ENCODE results near the gene FILIP1L.
"Not testable (repeated sequence)": the region's sequence is repeated elsewhere in the genome, so short reads cannot be mapped to it uniquely, and the experiment has no call there.

Gene FILIP1L

DNA sequence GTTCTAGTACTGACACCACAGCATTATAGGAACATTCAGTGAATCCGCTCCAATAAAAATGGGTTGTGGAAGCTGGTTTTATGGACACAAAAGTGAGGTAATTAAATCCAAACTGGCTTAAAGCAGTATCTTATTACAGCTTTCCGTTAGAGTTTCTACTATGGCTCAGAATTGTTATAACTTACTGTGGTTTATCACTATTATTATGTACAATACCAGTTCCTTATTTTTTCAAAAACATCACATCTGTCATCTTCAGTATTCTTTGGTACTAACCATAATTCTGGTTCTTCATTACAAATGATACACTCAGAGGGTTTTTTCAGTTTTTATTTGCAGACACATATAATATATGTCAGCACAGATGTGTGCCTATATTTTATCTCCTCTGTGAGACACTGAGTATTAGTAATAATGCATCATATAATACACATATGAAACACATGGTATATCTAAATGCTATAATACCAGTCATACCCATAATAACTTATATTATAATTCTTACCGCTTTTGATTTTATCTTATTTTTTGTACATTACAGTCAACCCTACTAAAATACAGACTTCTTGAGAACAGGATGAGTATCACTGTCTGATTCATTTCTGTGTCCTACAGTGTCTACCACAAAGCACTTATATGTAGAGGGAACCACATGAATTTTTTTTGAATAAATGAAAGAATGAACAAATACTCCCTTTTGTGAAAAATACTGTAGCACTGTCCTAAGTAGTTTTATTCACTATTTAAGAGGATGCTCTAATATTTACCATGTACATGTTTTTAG, 257.7 kb downstream of the FILIP1L start:
- DNase-seq = no peak

DNA sequence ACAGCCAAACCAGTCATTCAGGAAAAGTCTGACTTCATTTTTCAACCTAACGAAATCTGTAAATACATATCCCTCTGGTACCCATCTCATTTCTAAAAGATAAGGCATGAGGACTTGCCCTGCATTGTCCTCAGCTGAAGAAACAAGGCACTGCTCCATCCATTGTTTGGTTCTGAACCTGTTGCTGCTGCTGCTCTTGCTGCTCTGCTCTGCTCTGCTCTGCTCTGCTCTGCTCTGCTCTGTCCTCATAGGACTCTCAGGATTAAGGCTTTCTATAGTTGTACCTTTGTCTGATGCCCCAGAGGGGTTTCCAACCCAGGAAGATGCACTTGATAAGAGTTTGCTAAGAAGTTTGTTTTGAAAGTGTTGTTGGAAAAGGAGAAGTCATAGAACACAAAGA, 258.4 kb downstream of the FILIP1L start:
- DNase-seq = no peak

DNA sequence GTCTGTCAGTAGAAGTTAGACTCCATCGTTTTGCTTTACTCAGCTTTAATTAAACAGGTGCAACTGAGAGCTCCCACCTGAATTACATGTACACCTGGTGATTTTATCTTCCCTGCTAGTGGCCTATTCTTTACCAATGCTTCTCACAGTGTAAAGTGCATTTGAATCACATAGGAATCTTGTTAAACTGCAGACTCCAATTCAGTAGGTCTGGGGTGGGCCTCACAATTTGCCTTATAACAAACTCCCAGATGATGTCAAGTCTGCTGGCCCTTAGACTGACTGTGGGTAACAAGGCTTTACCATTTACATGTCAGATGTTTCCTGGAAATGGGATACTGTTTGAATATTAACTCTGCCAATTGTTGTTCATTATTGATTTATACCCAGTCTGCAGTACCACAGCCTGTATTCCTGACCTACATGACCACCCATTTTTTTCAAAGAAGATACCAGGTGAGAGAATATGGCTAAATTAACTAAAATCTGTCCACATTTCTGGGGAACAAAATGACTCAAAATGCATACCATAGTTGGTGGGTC, 259.5 kb downstream of the FILIP1L start:
- DNase-seq = no peak

DNA sequence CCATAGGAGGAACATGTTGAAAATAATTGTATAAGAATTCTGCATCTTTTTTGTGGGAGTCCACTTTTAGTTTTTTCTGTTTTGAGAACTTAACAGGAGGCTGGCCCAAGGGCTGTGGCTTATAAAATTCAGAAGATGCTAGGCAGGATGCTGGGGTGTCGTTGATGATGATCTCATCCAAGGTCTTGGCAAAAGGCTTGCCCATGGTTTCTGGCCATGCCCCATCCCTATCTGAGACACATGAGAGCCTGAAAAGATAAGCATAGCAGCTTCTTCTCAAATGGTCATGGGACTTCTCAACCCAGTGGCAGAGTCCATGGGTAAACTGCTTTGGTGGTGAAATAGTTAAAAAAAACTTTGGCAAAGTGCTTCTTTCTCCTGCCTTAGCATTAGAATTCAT, 261.4 kb downstream of the FILIP1L start:
- DNase-seq = no peak

DNA sequence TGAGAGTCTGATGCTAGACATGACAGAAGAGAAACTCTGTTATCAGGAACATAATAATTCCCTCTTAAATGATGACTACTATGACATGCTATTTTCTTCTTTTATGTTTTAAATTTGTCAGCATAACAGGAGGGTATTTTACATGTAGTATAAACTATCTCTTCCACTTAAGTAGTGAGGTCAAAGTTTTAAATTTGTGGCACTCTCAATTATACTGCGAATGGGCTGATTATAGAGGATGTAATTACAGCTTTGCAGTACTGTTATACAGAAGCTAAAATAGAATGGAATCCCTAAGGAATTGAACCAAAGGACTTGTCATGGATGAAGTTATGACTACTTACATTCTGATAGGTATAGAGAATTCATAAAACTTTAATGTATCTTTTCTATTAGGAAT, 262.3 kb downstream of the FILIP1L start:
- DNase-seq = no peak

DNA sequence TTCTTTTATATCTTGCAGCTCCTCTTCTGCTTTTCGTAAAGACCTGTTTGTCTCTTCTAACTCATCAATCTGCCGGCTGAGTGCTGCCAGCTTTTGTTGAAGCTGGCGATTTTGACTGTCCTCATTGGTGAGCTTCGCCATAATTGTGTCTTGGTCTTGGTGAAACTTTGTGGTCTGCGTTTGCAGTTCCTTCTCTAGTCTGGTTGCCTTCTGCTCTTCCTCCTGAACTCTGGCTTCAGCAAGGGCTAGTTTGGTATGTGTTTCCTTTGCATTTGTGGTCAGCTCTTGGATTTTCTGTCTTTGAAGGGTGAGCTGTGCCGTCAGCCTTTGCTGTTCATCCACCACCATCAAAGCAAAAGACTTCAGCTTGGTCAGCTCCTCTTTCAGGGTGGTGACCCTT, 263.7 kb downstream of the FILIP1L start:
- DNase-seq = no peak

DNA sequence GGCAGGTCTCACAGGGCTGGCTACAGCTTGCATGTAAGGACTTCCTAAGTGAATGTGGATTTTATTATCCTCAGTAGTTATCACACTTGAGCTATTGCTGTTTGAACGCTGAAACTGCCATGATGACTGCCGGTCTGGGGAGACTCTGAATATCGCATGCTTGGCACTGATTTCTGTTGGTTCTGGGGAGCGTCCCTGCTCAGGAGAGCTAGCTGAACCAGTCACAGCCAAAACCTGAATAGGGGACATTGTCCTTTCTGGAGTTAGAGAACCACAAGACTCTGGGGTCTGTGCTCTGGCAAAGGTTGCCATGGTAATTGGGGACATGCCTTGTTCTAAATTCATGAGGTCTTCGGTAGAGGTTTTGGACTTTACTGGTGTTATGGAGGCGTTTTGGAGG, 265.9 kb downstream of the FILIP1L start:
- no peak for DNase-seq

DNA sequence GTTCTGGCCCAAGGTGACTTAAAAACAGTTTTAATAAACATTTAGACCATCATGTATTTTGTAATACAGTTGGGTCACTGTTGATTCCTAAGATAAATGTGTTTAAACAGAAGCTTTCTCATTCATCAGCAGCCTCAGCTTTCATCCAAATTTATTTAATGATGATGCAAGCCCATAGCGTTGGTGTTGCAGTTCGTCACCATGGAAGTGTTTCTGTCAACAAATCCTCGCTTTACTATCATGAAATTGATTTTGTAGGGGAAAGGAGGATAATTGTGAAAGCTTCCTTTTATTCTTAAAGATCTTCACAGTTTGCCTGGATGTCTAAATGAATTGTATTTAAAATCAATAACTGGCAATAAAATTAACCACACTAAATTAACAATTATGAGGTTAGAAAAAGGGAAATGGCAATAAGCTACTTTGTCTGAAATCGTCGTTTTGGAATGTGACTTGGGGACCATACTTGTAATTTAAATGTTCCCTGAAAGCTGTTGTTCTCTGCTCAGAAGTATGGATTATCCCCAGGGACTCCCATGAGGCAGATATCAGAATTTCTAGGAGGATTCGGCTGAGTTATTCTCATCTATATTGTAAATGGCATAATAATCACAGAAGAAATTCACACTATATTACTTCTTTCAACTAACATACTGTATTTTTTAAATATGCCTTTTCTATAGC, 267.7 kb downstream of the FILIP1L start:
- DNase-seq = no peak

DNA sequence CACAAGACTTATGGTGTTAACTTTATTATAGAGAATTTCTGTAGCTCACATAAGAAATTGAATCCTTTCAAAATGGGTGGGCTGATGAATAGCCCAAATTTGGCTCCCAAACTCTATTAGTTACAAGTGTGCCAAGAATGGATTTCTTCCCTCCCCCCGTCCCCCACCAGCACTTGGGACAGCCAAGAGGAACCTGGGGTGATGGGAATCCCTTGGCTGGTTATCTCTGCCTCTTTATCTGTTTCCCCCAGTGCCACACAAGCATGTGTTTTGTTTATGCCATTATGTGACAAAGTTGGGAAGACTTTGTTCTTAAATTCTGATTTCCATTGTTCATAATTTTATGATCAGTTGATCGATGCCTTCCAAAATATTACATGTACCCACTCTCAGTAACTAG, 268.3 kb downstream of the FILIP1L start:
- DNase-seq = no peak

DNA sequence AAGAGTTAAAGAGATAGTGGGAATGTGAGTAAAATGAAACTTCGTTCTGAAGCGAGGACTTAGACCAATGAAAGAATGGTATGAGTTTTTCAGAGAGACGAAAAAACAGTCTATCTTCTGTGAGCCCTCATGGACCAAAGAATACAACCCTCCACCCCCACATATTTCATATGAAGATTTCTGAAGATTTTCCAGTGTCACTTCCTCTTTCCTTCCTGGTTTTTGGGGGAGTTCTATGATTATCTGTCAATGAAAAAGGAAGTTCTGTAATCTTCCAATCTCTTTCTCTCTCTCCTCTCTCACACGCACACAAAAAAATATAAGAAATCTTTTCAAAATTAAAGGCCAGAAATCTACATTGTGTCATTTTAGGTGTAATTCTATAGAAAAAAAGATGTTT, 269.0 kb downstream of the FILIP1L start:
- DNase-seq = no peak

DNA sequence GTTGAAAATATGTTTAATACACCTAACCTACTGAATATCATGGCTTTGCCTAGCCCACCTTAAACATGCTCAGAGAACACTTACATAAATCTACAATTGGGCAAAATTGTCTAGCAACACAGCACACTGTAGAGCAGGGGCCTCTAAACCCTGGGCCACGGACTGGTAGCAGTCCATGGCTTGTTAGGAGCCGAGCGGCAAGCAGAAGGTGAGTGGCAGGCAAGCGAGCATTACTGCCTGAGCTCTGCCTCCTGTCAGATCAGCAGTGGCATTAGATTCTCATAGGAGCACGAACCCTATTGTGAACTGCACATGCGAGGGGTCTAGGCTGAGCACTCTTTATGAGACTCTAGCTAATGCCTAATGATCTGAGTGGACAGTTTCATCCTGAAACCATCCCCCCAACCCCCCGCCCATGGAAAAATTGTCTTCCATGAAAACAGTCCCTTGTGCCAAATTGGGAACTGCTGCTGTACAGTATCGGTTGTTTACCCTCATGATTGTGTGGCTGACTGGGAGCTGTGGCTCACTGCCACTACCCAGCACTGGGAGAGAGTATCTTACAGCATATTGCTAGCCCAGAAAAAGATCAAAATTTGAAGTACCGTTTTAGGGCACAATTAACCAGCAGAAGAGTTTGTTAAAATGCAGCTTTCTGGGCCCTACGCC, 270.6 kb downstream of the FILIP1L start:
- DNase-seq = no peak

DNA sequence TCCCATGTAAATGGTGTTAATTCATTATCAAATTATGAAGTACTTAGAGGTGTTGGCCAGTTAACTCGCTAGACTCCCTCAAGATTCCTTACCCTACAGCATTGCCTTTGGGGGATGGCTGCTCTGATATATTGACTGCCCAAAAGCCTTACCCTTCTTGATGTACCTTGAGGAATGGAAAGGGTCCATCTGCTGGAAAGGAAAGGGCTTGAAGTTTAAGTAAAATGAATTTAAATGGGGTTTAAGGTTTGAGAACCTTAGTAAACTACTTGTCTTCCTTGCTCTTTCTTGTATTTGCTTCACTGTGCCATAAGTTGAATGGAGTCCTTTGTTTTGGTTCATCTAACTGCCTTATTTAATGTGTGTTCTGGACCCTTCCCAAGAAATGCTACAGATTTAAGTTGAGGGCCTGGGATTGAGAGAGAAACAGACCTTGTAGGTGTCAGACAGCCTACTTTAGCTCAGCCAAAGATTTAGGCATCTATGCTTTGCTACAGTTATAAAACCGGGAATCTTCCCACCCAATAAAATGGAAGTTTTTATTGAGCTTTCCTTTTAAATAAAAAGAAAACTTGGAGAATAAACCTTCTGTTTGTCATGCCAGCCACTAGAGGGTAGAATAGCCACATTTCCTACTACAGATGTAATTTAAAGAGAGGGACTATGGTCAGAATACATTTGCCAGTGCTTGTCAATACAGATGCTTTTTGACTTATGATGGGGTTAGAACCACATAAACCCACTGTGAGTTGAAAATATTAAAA, 271.3 kb downstream of the FILIP1L start:
- DNase-seq = no peak

DNA sequence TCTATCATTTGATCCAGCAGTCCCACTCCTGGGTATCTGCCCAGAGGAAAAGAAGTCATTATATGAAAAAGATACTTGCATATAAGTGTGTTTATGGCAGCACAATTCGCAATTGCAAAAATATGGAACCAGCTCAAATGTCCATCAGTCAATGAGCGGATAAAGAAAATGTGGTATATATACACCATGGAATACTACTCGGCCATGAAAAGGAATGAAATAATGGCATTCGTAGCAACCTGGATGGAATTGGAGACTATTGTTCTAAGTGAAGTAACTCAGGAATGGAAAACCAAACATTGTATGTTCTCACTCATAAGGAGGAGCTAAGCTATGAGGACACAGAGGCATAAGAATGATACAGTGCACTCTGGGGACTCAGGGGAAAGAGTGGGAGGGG, 272.4 kb downstream of the FILIP1L start:
- DNase-seq = not testable (repeated sequence)

DNA sequence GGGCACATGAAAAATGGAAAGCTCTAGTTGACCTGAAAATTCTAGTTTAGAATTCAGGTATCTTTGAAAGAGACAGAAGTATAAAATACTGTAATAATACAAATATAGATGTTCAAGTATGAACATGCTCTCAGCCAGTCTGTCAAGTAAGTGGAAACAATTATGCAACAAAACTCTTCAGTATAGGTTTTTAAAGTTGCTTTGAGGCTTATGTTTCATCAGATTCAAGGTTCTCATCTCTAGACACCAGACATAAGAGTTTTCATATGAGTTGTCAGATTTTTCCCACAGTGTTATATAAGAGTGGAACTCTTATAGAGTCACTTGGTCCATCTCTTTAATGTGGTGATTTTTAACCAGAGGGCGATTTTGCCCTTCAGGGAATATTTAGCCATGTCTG, 274.7 kb downstream of the FILIP1L start:
- no peak for DNase-seq

DNA sequence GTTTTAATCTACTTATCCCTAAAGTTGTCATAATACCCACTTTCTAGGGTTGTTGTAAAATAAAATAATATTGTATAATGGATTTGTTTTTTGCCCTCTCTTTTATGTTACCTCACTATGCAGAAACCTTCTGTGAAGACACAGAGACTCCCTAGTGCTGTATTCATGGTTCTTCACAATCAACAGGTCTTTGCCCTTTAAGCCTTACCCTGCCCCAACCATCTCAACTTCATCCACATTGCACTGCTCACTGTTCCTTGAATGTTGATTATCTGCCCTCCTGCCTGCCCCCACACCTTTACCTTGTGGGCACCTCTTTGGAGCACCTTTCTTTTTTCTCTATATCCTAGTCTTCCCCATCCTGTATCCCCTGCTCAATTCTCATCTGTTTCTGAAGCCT, 275.5 kb downstream of the FILIP1L start:
- DNase-seq = no peak

DNA sequence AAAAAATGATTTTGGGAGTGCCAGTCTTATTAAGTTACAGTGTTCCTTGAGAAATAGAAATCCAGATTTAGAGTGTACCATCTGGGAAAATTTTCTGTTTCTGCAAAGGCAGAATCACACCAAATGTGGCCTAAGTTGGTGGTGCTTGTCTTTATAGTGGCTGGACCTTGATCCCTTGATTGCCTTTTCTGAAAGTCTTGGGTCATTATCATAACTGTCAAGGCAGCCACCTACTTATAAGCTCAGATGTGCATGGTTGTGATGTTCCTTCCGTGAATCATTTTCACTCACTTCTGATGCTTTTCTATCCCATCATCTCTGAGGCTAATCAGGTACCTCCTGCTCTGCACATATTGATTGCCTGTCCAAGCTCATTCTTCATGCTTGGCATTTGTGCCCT, 276.6 kb downstream of the FILIP1L start:
- DNase-seq = no peak

DNA sequence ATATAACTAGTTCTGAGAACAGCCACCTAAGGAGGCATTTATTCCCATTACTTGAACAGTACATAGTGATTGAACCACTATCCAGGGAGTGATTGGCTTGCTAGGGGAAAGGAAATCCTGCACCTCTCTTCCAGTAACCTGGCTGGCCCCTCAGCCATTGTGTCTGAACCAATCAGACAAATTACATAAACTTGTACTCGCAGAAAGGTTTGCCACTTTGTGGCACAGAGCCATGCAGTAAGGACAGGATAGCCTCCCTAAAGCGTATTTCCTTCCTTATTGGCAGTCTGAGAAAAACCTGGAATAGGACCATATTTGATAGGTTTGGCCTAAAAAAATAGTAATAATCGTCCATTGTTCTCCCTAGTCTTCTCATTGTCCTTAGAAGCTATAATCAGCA, 277.6 kb downstream of the FILIP1L start:
- no peak for DNase-seq

DNA sequence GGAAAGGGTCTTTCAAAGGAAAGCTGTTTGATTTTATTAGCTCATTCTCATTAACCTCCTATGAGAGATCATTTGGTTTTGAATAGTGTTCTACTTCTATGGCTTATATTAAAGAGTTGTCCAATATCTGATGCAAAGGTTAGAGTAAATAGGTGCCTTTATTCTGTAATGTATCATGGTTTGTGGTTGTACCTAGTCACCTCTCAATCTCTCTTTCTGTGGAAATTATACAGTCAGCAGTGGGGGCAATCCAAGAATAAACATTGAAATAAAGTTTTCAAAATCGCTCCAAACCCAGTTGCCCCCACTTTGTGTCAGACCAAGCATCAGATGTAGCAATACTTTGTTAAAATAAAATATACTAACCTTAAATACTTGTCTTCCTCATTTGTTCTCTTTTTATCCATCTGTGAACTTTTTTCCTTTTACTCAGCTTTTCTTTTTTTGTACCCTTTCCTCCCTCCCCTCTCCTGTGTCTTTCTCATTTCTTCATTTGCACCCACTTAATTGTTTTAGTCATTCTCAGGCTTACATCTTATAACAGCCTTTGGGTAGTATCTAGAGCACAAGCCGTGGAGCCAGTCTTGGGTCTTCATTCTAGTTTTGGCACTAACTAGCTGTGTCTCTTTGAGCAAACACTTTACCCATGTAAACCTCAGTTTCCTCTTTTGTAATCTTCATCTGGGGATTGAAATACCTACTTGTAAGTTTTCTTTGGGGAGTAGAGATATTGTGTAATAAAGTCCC, 279.9 kb downstream of the FILIP1L start:
- no peak for DNase-seq

DNA sequence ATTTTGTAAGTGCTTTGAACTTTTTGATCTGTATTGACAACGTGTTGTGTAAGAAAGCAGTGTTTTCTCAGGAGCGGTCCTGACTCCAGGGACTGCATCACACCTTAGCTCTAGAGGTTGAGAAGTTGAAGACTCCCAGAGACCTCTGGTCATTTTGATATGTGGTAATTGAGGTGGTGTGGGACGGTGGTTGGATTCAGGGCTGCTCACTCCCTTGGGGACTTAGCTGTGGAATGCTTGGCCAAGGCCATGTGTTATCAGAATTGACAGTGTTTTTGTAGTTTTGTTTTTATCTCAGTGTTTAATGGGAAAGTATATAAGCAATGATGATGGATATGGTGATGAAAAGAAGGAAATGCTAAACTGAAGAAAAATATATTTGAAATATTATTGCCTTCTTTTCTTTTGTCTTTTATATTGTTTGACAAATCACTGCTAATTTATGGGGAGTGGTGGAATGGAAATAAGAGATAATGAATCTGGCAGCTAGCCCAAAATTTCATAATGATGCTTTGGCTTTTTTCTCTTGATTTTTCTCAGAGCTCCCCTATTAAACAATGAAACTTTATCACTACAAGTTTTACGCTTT, 280.6 kb downstream of the FILIP1L start:
- no peak for DNase-seq

DNA sequence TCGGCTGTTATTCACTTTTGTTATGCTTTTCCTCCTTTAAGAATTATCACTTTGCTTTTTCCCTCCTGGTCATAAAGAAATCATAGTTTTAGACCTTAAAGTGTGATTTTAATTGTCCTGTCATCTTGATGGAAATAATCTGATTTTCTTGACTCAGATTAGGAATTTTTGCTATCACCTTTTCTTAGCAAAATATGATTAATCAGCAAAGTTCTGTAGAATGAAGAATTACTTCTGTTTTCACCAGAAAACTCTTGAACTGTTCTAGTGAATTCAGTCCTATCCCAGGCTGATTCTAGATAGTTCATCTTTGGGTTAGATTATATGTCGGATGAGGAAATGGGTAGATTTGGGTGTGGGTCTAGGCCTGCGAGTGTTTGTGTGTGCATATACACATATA, 284.5 kb downstream of the FILIP1L start:
- DNase-seq = no peak

DNA sequence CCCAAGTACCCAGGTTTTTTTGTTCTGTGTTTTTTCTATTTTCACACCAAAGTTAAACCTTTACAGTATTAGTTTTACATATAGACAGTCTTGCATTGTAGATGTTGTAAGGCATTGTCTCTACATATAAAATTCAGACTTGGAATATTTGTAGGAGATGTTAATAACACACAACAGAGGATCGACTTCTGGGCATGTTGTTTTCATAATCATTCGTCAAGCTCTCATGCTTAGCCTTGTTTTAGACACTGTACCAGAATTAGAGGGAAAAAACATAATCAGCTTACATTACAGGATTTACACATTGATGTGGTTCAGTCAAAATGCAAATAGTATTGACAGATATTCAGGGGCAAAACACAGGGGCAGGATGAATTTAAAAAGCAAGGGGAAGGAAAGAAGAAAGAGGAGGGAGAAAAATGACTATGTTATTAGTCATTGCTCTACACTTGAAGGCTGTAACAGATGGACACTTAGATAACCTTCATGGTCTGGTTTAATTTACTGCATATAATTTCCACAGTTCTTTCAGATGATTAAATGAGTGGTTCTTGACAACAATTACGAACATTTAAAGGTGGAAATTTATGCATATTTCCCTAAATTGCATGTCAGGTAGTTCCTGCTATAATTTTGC, 289.2 kb downstream of the FILIP1L start:
- no peak for DNase-seq

All from CD4-positive, alpha-beta T cell treated with Interleukin-4 for 4 hours (primary cell).